Mucosa of rectum (tissue), 2 donors: Measurements from ENCODE around the gene ATP5F1C.
"Not testable (repeated sequence)": the region's sequence is repeated elsewhere in the genome, so short reads cannot be mapped to it uniquely, and the experiment has no call there.

Experiments
- H3K27ac ChIP-seq, 2 donors: one replicate each; pipeline ENCODE4 v1.7.0; 2013; ENCODE audit warnings: inconsistent platforms in 2 of 2, low read depth in 2 of 2, low read length in 2 of 2
- H3K27me3 ChIP-seq, 2 donors: one replicate each; pipeline ENCODE4 v1.7.0; 2013; ENCODE audit warnings: low read length in 2 of 2; ENCODE audit not compliant: control insufficient read depth in 2 of 2, insufficient read depth in 2 of 2
- H3K36me3 ChIP-seq, 2 donors: one replicate each; pipeline ENCODE4 v1.7.0; 2013; ENCODE audit warnings: low read length in 2 of 2; ENCODE audit not compliant: control insufficient read depth in 2 of 2, insufficient read depth in 2 of 2
- H3K4me1 ChIP-seq, 2 donors: one replicate each; pipeline ENCODE4 v1.7.0; 2013; ENCODE audit warnings: low read length in 2 of 2, mild to moderate bottlenecking in 1 of 2; ENCODE audit not compliant: control insufficient read depth in 2 of 2, insufficient read depth in 2 of 2
- H3K4me3 ChIP-seq, 2 donors: one replicate each; pipeline ENCODE4 v1.7.0; 2013; ENCODE audit warnings: low read length in 2 of 2
- H3K9ac ChIP-seq, 2 donors: one replicate each; pipeline ENCODE4 v1.7.0; 2013; ENCODE audit warnings: low read length in 2 of 2, low read depth in 1 of 2, mild to moderate bottlenecking in 1 of 2
- H3K9me3 ChIP-seq, 2 donors: one replicate each; pipeline ENCODE4 v1.7.0; 2013; ENCODE audit warnings: low read length in 2 of 2; ENCODE audit not compliant: control insufficient read depth in 2 of 2
- donor health status: healthy.
- donor health status: Normal muscosa, but diverticular disease.

The ATP5F1C gene

GRCh38 chr10:7767209-7767608 is 20.8 kb upstream of the ATP5F1C start:
- no peaks in the 10 kb centered on the region for H3K27me3 ChIP-seq

DNA sequence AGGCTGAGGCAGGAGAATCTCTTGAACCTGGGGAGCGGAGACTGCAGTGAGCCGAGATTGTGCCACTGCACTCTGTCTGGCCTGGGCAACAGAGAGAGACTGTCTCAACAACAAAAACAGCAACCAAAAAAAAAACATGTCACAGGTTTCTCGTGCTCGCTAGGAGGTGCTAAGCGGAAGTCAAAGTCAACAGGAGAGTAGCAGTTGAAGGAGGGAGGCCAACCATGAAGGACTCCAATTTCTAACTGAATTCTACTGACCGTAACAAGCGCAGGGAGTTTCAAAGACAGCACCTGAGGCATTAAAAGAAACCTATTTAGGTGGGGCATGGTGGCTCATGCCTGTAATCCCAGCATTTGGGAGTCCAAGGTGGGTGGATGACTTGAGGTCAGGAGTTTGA is 19.6 kb upstream of the ATP5F1C start:
- Histone ChIP-seq H3K27ac (no peak overlapping the region), H3K9me3 (no peaks in the 10 kb centered on the region), H3K4me1 (no peaks in the 10 kb centered on the region), H3K9ac (no peak overlapping the region), H3K36me3 (peaks cover 27 to 48% of the 10 kb centered on the region in 2 donors), H3K4me3 (no peak overlapping the region), H3K27me3 (no peaks in the 10 kb centered on the region)

More at GRCh38 chr10:7767209-7767608, 20.8 kb upstream of the ATP5F1C start:
- Histone ChIP-seq H3K4me3 (no peak overlapping the region), H3K27ac (no peak overlapping the region), H3K4me1 (no peaks in the 10 kb centered on the region), H3K36me3 (peaks cover 32 to 43% of the 10 kb centered on the region in 2 donors), H3K9ac (no peak overlapping the region), H3K9me3 (no peaks in the 10 kb centered on the region)

DNA sequence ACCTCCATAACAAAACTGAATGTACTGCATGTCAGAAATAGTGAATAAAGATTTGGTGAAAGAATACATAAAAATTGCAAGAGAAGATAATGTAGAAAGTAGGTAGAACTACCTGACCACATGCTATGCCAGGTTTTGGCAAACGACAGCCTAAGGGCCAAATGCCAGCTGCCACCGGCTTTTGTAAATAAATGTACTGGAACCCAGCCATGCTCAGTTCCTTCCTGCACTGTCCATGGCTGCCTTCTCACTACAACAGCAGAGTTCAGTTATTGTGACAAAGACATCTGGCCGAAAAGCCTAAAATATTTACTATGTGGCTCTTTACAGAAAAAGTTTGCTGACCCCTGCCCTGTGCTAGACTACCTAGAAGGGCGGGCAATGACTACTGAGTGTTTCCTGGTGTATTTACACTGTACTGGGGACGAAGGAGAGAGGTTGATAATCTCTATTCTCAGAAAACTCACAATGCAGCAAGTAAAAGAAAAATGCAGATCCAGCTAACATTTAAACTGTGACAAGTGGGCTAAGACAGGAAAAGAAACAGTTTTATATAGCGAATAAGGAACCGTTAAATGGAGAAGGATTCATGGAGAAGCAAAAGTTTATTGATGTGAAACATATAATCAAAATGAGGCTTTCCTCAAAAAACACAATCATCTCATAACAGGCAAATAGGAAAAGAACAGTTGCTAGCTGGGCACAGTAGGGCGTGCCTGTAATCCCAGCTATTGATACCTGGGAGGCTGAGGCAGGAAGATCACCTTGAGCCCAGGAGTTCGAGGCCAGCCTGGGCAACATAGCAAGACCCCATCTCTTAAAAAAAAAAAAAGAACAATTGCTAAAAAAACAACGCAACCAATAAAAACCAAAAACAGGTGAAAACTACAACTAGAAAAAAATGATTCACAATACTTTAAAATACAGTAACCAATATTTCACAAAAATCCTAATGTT is 13.9 kb upstream of the ATP5F1C start:
- Histone ChIP-seq H3K4me1 (no peaks in the 10 kb centered on the region), H3K36me3 (peaks cover 27 to 42% of the 10 kb centered on the region in 2 donors), H3K4me3 (no peak overlapping the region), H3K27me3 (no peaks in the 10 kb centered on the region), H3K9me3 (no peaks in the 10 kb centered on the region), H3K27ac (no peak overlapping the region), H3K9ac (no peak overlapping the region)

- no peaks in the 10 kb centered on the region for H3K27me3 ChIP-seq
- H3K9me3 ChIP-seq, result no peaks in the 10 kb centered on the region
- no peak overlapping the region for H3K9ac ChIP-seq
- H3K4me3 ChIP-seq, result no peak overlapping the region
- no peak overlapping the region for H3K27ac ChIP-seq
- H3K36me3 ChIP-seq, result peaks cover 31 to 52% of the 10 kb centered on the region in 2 donors
- no peaks in the 10 kb centered on the region for H3K4me1 ChIP-seq
Measured at GRCh38 chr10:7776777-7777176, 11.2 kb upstream of the ATP5F1C start.

DNA sequence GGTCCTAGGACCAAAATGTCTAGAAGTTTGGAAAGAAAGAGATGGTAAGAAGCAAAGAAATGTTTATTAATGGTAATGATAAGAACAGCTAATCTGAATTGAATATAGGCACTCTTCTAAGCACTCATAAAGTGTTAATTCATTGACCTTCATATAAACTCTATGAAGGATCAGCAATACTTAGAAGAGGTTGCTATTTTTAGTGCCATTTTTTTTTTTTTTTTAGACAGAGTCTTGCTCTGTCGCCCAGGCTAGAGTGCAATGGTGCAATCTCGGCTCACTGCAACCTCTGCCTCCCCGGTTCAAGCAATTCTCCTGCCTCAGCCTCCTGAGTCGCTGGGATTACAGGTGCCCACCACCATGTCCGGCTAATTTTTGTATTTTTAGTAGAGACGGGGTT is 5.8 kb upstream of the ATP5F1C start:
- H3K27me3 ChIP-seq, H3K4me1 ChIP-seq: not testable (repeated sequence)

GRCh38 chr10:7786430-7786829 is 1.5 kb upstream of the ATP5F1C start:
- no peak overlapping the region for H3K9ac ChIP-seq
- H3K27ac ChIP-seq, result no peak overlapping the region
- H3K9me3 ChIP-seq, result no peaks in the 10 kb centered on the region
- H3K4me3 ChIP-seq, result peak overlapping the region in 1 of 2 donors; percentile 98
- no peaks in the 10 kb centered on the region for H3K27me3 ChIP-seq
- peaks cover 16 to 17% of the 10 kb centered on the region in 2 donors for H3K4me1 ChIP-seq
- peaks cover 0 to under 1% of the 10 kb centered on the region in 2 donors for H3K36me3 ChIP-seq

More for the DNA sequence above, 5.8 kb upstream of the ATP5F1C start:
- peaks cover 22 to 28% of the 10 kb centered on the region in 2 donors for H3K36me3 ChIP-seq
- H3K27ac ChIP-seq, H3K9ac ChIP-seq, H3K4me3 ChIP-seq, H3K9me3 ChIP-seq: not testable (repeated sequence)

DNA sequence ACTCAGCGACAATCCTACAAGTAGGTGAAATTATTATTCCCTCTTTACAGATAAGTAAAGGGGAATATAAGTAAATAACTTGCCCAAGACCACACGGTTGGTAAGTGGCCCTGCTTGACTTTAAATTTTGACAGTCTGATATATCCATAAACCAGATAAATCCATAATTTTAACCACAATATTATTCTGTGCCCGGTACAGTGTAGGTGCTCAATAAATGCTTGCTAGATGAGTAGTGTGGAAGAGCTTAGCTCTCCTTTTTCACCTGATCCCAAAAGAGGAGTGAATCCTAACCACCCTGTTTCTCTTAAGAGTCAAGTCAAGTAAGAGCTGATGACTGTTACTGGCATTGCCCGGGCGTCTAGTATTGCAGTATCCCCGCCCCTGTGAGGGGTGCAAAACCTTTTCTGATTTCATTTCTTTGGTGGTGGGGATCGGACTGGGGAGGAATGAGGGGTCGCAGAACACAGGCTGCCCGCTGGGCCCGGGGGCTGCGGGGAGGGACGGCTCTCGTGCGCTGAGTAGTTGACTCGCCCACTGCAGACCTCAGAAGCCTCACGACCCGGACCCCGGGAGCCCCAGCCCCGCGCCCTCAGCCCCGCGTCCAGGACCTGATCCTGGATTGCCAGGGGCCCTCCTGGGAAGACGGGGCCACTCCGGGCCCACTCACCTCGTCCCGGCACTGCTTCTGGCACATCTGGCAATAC is 674 bp upstream of the ATP5F1C start:
- H3K9ac ChIP-seq, result peak overlapping the region; percentile 87 to 90
- peaks cover 0 to 2% of the 10 kb centered on the region in 2 donors for H3K36me3 ChIP-seq
- peaks cover 17 to 21% of the 10 kb centered on the region in 2 donors for H3K4me1 ChIP-seq
- H3K9me3 ChIP-seq, result no peaks in the 10 kb centered on the region
- H3K27ac ChIP-seq, result peak overlapping the region in 1 of 2 donors; percentile 64
- H3K27me3 ChIP-seq, result no peaks in the 10 kb centered on the region
- H3K4me3 ChIP-seq, result peak overlapping the region; percentile 98

GRCh38 chr10:7788639-7789286 is 786 bp downstream of the ATP5F1C start:
- H3K27ac ChIP-seq, result peak overlapping the region; percentile 76 to 88
- peaks cover 17 to 21% of the 10 kb centered on the region in 2 donors for H3K4me1 ChIP-seq
- peaks cover 0 to 4% of the 10 kb centered on the region in 2 donors for H3K36me3 ChIP-seq
- peak overlapping the region; percentile 98 for H3K4me3 ChIP-seq
- peak overlapping the region; percentile 84 to 90 for H3K9ac ChIP-seq
- no peaks in the 10 kb centered on the region for H3K27me3 ChIP-seq
- H3K9me3 ChIP-seq, result no peaks in the 10 kb centered on the region

- H3K27me3 ChIP-seq, result no peaks in the 10 kb centered on the region
- peak overlapping the region; percentile 84 to 90 for H3K9ac ChIP-seq
- no peak overlapping the region for H3K27ac ChIP-seq
- H3K36me3 ChIP-seq, result peaks cover 0 to 4% of the 10 kb centered on the region in 2 donors
- peak overlapping the region; percentile 98 for H3K4me3 ChIP-seq
- peaks cover 17 to 21% of the 10 kb centered on the region in 2 donors for H3K4me1 ChIP-seq
- no peaks in the 10 kb centered on the region for H3K9me3 ChIP-seq
Measured at GRCh38 chr10:7789390-7789789, 1.4 kb downstream of the ATP5F1C start.
